ENCODE data around the gene LRIG1.

Gene LRIG1

GRCh38 chr3:66414846-66415245 is 86.0 kb downstream of the LRIG1 start:
- no peaks in the 10 kb centered on the region for H3K27me3 ChIP-seq (ENCODE audit: insufficient read depth, low read length)
- H3K27ac ChIP-seq (ENCODE audit: low read depth, low read length), result no peak overlapping the region
- peaks cover 15% of the 10 kb centered on the region for H3K4me1 ChIP-seq (ENCODE audit: insufficient read depth, low read length)
- H3K4me3 ChIP-seq (ENCODE audit: low read length), result no peak overlapping the region
- WGBS, result 95% methylated on average over 5 of the region's 5 CpGs
- no peak overlapping the region for H3K9ac ChIP-seq (ENCODE audit: low read depth, low read length)
- H3K9me3 ChIP-seq (ENCODE audit: insufficient read depth, low read depth, low read length), result no peaks in the 10 kb centered on the region
- H3K36me3 ChIP-seq (ENCODE audit: insufficient read depth, low read length), result peaks cover 74% of the 10 kb centered on the region

- WGBS, result 96% methylated on average over 7 of the region's 7 CpGs
- Histone ChIP-seq H3K9ac (ENCODE audit: low read depth, low read length) (no peak overlapping the region), H3K27me3 (ENCODE audit: insufficient read depth, low read length) (no peaks in the 10 kb centered on the region), H3K27ac (ENCODE audit: low read depth, low read length) (peak overlapping the region; percentile 20; the same call in 1 of the 2 replicates), H3K4me3 (ENCODE audit: low read length) (no peak overlapping the region), H3K36me3 (ENCODE audit: insufficient read depth, low read length) (peaks cover 89% of the 10 kb centered on the region), H3K9me3 (ENCODE audit: insufficient read depth, low read depth, low read length) (no peaks in the 10 kb centered on the region), H3K4me1 (ENCODE audit: insufficient read depth, low read length) (peaks cover 7% of the 10 kb centered on the region; the same call in 1 of the 2 replicates)
Observed at GRCh38 chr3:66413151-66413751, 87.6 kb downstream of the LRIG1 start.

- Histone ChIP-seq H3K9ac (ENCODE audit: low read depth, low read length) (no peak overlapping the region), H3K4me1 (ENCODE audit: insufficient read depth, low read length) (peaks cover 10% of the 10 kb centered on the region; the same call in 1 of the 2 replicates), H3K36me3 (ENCODE audit: insufficient read depth, low read length) (peaks cover 92% of the 10 kb centered on the region), H3K4me3 (ENCODE audit: low read length) (no peak overlapping the region), H3K9me3 (ENCODE audit: insufficient read depth, low read depth, low read length) (no peaks in the 10 kb centered on the region), H3K27ac (ENCODE audit: low read depth, low read length) (no peak overlapping the region), H3K27me3 (ENCODE audit: insufficient read depth, low read length) (no peaks in the 10 kb centered on the region)
- WGBS, result 92% methylated on average over 24 of the region's 24 CpGs
Observed at GRCh38 chr3:66411961-66412887, 88.6 kb downstream of the LRIG1 start.

GRCh38 chr3:66411474-66411873 is 89.3 kb downstream of the LRIG1 start:
- Histone ChIP-seq H3K4me3 (ENCODE audit: low read length) (no peak overlapping the region), H3K4me1 (ENCODE audit: insufficient read depth, low read length) (peaks cover 8% of the 10 kb centered on the region; the same call in 1 of the 2 replicates), H3K27ac (ENCODE audit: low read depth, low read length) (no peak overlapping the region), H3K9ac (ENCODE audit: low read depth, low read length) (no peak overlapping the region), H3K9me3 (ENCODE audit: insufficient read depth, low read depth, low read length) (no peaks in the 10 kb centered on the region), H3K36me3 (ENCODE audit: insufficient read depth, low read length) (peaks cover 93% of the 10 kb centered on the region), H3K27me3 (ENCODE audit: insufficient read depth, low read length) (no peaks in the 10 kb centered on the region)
- 82% methylated on average over 8 of the region's 8 CpGs for WGBS

GRCh38 chr3:66410976-66411375 is 89.8 kb downstream of the LRIG1 start:
- Histone ChIP-seq H3K9ac (ENCODE audit: low read depth, low read length) (no peak overlapping the region), H3K27me3 (ENCODE audit: insufficient read depth, low read length) (no peaks in the 10 kb centered on the region), H3K36me3 (ENCODE audit: insufficient read depth, low read length) (peaks cover 93% of the 10 kb centered on the region), H3K4me3 (ENCODE audit: low read length) (no peak overlapping the region), H3K27ac (ENCODE audit: low read depth, low read length) (no peak overlapping the region), H3K4me1 (ENCODE audit: insufficient read depth, low read length) (peaks cover 8% of the 10 kb centered on the region; the same call in 1 of the 2 replicates), H3K9me3 (ENCODE audit: insufficient read depth, low read depth, low read length) (no peaks in the 10 kb centered on the region)
- 95% methylated on average over 7 of the region's 7 CpGs for WGBS

- 94% methylated on average over 23 of the region's 24 CpGs for WGBS
- peaks cover 93% of the 10 kb centered on the region for H3K36me3 ChIP-seq (ENCODE audit: insufficient read depth, low read length)
- no peak overlapping the region for H3K9ac ChIP-seq (ENCODE audit: low read depth, low read length)
- H3K9me3 ChIP-seq (ENCODE audit: insufficient read depth, low read depth, low read length), result no peaks in the 10 kb centered on the region
- no peak overlapping the region for H3K4me3 ChIP-seq (ENCODE audit: low read length)
- H3K4me1 ChIP-seq (ENCODE audit: insufficient read depth, low read length), result peaks cover 8% of the 10 kb centered on the region; the same call in 1 of the 2 replicates
- H3K27ac ChIP-seq (ENCODE audit: low read depth, low read length), result no peak overlapping the region
- no peaks in the 10 kb centered on the region for H3K27me3 ChIP-seq (ENCODE audit: insufficient read depth, low read length)
Observed at GRCh38 chr3:66409771-66410754, 90.8 kb downstream of the LRIG1 start.

- WGBS, result 68% methylated on average over 14 of the region's 14 CpGs
- H3K9ac ChIP-seq (ENCODE audit: low read depth, low read length), result no peak overlapping the region
- no peaks in the 10 kb centered on the region for H3K9me3 ChIP-seq (ENCODE audit: insufficient read depth, low read depth, low read length)
- no peak overlapping the region for H3K4me3 ChIP-seq (ENCODE audit: low read length)
- peaks cover 96% of the 10 kb centered on the region for H3K36me3 ChIP-seq (ENCODE audit: insufficient read depth, low read length)
- peaks cover 12% of the 10 kb centered on the region for H3K4me1 ChIP-seq (ENCODE audit: insufficient read depth, low read length)
- no peak overlapping the region for H3K27ac ChIP-seq (ENCODE audit: low read depth, low read length)
- H3K27me3 ChIP-seq (ENCODE audit: insufficient read depth, low read length), result no peaks in the 10 kb centered on the region
Observed at GRCh38 chr3:66407611-66408218, 93.1 kb downstream of the LRIG1 start.

GRCh38 chr3:66406831-66407610 is 93.8 kb downstream of the LRIG1 start:
- WGBS, result 94% methylated on average over 17 of the region's 17 CpGs
- Histone ChIP-seq H3K4me1 (ENCODE audit: insufficient read depth, low read length) (peaks cover 12% of the 10 kb centered on the region), H3K27me3 (ENCODE audit: insufficient read depth, low read length) (no peaks in the 10 kb centered on the region), H3K4me3 (ENCODE audit: low read length) (no peak overlapping the region), H3K36me3 (ENCODE audit: insufficient read depth, low read length) (peaks cover 95% of the 10 kb centered on the region), H3K9ac (ENCODE audit: low read depth, low read length) (no peak overlapping the region), H3K9me3 (ENCODE audit: insufficient read depth, low read depth, low read length) (no peaks in the 10 kb centered on the region), H3K27ac (ENCODE audit: low read depth, low read length) (no peak overlapping the region)

GRCh38 chr3:66406163-66406562 is 94.7 kb downstream of the LRIG1 start:
- Histone ChIP-seq H3K27ac (ENCODE audit: low read depth, low read length) (0 out of 2 replicates have a peak overlapping the region, but pooled peaks have one; percentile 6), H3K9me3 (ENCODE audit: insufficient read depth, low read depth, low read length) (no peaks in the 10 kb centered on the region), H3K27me3 (ENCODE audit: insufficient read depth, low read length) (no peaks in the 10 kb centered on the region), H3K36me3 (ENCODE audit: insufficient read depth, low read length) (peaks cover 91% of the 10 kb centered on the region), H3K9ac (ENCODE audit: low read depth, low read length) (no peak overlapping the region), H3K4me3 (ENCODE audit: low read length) (no peak overlapping the region), H3K4me1 (ENCODE audit: insufficient read depth, low read length) (peaks cover 20% of the 10 kb centered on the region)
- WGBS, result 85% methylated on average over 5 of the region's 5 CpGs

- Histone ChIP-seq H3K27ac (ENCODE audit: low read depth, low read length) (no peak overlapping the region; the same call in 1 of the 2 replicates), H3K4me3 (ENCODE audit: low read length) (no peak overlapping the region), H3K27me3 (ENCODE audit: insufficient read depth, low read length) (no peaks in the 10 kb centered on the region), H3K9me3 (ENCODE audit: insufficient read depth, low read depth, low read length) (no peaks in the 10 kb centered on the region), H3K4me1 (ENCODE audit: insufficient read depth, low read length) (peaks cover 23% of the 10 kb centered on the region), H3K9ac (ENCODE audit: low read depth, low read length) (no peak overlapping the region), H3K36me3 (ENCODE audit: insufficient read depth, low read length) (peaks cover 88% of the 10 kb centered on the region)
- WGBS, result 96% methylated on average over 11 of the region's 11 CpGs
Observed at GRCh38 chr3:66405701-66406091, 95.1 kb downstream of the LRIG1 start.
